ENCODE results near the gene NRCAM. TPM values are rescaled to one million over a fixed set of nuclear protein-coding genes. Genes with fewer than 3 reads are reported as not detected.

NRCAM gene
- polyA plus RNA-seq, 3 donors, result not detected

GRCh38 chr7:108415821-108416536 lies 40.3 kb downstream of the NRCAM start:
- Histone ChIP-seq H3K4me3 (replicated peaks in 1 of 3; ENCODE audit: low read depth in 2 of 3, low read length in 3 of 3) (peak overlapping the region in 1 of 3 experiments; percentile 59), H3K27me3 (ENCODE audit: control insufficient read depth in 2 of 2, insufficient read depth in 2 of 2, low read length in 2 of 2) (peaks cover 21 to 26% of the 10 kb centered on the region in 2 donors), H3K4me1 (ENCODE audit: control insufficient read depth in 1 of 2, insufficient read depth in 2 of 2, low read length in 2 of 2) (peaks cover 38 to 41% of the 10 kb centered on the region in 2 donors), H3K36me3 (replicated peaks in 1 of 2; ENCODE audit: control insufficient read depth in 1 of 2, insufficient read depth in 2 of 2, low read length in 2 of 2) (no peaks in the 10 kb centered on the region), H3K9me3 (replicated peaks in 1 of 2; ENCODE audit: control insufficient read depth in 1 of 2, insufficient read depth in 1 of 2, low read length in 2 of 2) (no peaks in the 10 kb centered on the region), H3K79me2 (ENCODE audit: insufficient read depth, low read length) (no peaks in the 10 kb centered on the region), H4K20me1 (ENCODE audit: insufficient read depth, low read length) (no peaks in the 10 kb centered on the region), H3K4me2 (replicated peaks; ENCODE audit: extremely low read depth, low read length, poor library complexity, severe bottlenecking) (peak overlapping the region; percentile 59), H3K27ac (ENCODE audit: low read depth in 1 of 2, low read length in 2 of 2) (peak overlapping the region; percentile 67 to 80), H2AFZ (ENCODE audit: insufficient read depth, low read depth, low read length, poor library complexity, severe bottlenecking) (peak overlapping the region; percentile 48), H3K9ac (ENCODE audit: insufficient read depth, low read length, poor library complexity, severe bottlenecking) (peak overlapping the region; percentile 59)
- peaks cover 0 to 6% (median 3%) of the 10 kb centered on the region in 7 donors for H3K9me3 Mint-ChIP-seq
- peak; percentile 49 to 77 (median 65) for DNase-seq
- peaks cover 12 to 25% (median 17%) of the 10 kb centered on the region in 3 donors for H3K27me3 Mint-ChIP-seq (ENCODE audit: low read depth in 3 of 3)
- TF ChIP-seq CTCF (IDR thresholded peaks at IDR 0.05), result no peak
- peak overlapping the region; percentile 28 to 76 for H3K4me3 Mint-ChIP-seq
- 0% methylated on average over 4 of the region's 8 CpGs for WGBS (ENCODE audit: insufficient coverage)
- H3K4me1 Mint-ChIP-seq, result peaks cover 42% of the 10 kb centered on the region
- H3K36me3 Mint-ChIP-seq, result no peaks in the 10 kb centered on the region
- peak overlapping the region; percentile 86 to 96 (median 93) for H3K27ac Mint-ChIP-seq
- intact Hi-C loops (cut with micrococcal nuclease), result no loop called here

GRCh38 chr7:108415084-108415483 lies 41.2 kb downstream of the NRCAM start:
- no peaks in the 10 kb centered on the region for H3K9me3 ChIP-seq (replicated peaks in 1 of 2; ENCODE audit: control insufficient read depth in 1 of 2, insufficient read depth in 1 of 2, low read length in 2 of 2)
- no peak for DNase-seq
- H3K4me3 Mint-ChIP-seq, result peak overlapping the region in 1 of 2 donors; percentile 74
- peak overlapping the region in 6 of 7 donors; percentile 89 to 96 (median 94) for H3K27ac Mint-ChIP-seq
- H3K27me3 ChIP-seq (ENCODE audit: control insufficient read depth in 2 of 2, insufficient read depth in 2 of 2, low read length in 2 of 2), result peaks cover 12 to 17% of the 10 kb centered on the region in 2 donors
- H3K4me1 Mint-ChIP-seq, result peaks cover 35% of the 10 kb centered on the region
- peak overlapping the region; percentile 48 for H2AFZ ChIP-seq (ENCODE audit: insufficient read depth, low read depth, low read length, poor library complexity, severe bottlenecking)
- H3K4me3 ChIP-seq (replicated peaks in 1 of 3; ENCODE audit: low read depth in 2 of 3, low read length in 3 of 3), result no peak overlapping the region
- H3K9ac ChIP-seq (ENCODE audit: insufficient read depth, low read length, poor library complexity, severe bottlenecking), result no peak overlapping the region
- H3K36me3 Mint-ChIP-seq, result no peaks in the 10 kb centered on the region
- no peaks in the 10 kb centered on the region for H3K36me3 ChIP-seq (replicated peaks in 1 of 2; ENCODE audit: control insufficient read depth in 1 of 2, insufficient read depth in 2 of 2, low read length in 2 of 2)
- peaks cover 0 to 6% (median 3%) of the 10 kb centered on the region in 7 donors for H3K9me3 Mint-ChIP-seq
- H4K20me1 ChIP-seq (ENCODE audit: insufficient read depth, low read length), result no peaks in the 10 kb centered on the region
- intact Hi-C loops (cut with micrococcal nuclease), result no loop called here
- TF ChIP-seq CTCF (IDR thresholded peaks at IDR 0.05), result no peak
- H3K27ac ChIP-seq (ENCODE audit: low read depth in 1 of 2, low read length in 2 of 2), result peak overlapping the region; percentile 67 to 80
- no CpG with 5 or more reads among the region's 4 CpGs for WGBS (ENCODE audit: insufficient coverage)
- H3K79me2 ChIP-seq (ENCODE audit: insufficient read depth, low read length), result no peaks in the 10 kb centered on the region
- peaks cover 36 to 38% of the 10 kb centered on the region in 2 donors for H3K4me1 ChIP-seq (ENCODE audit: control insufficient read depth in 1 of 2, insufficient read depth in 2 of 2, low read length in 2 of 2)
- H3K4me2 ChIP-seq (replicated peaks; ENCODE audit: extremely low read depth, low read length, poor library complexity, severe bottlenecking), result peak overlapping the region; percentile 59
- H3K27me3 Mint-ChIP-seq (ENCODE audit: low read depth in 3 of 3), result peaks cover 9 to 18% (median 17%) of the 10 kb centered on the region in 3 donors

Measured in CD14-positive monocyte (primary cell).